ENCODE results near the gene TIMM9. TPM values are rescaled to one million over a fixed set of nuclear protein-coding genes. Genes with fewer than 3 reads are reported as not detected.
"Not testable (repeated sequence)": the region's sequence is repeated elsewhere in the genome, so short reads cannot be mapped to it uniquely, and the experiment has no call there.

Gene TIMM9
- total RNA-seq, 4 donors from 2014 or later, result 9.9 to 68.5 (median 16.0) TPM

DNA sequence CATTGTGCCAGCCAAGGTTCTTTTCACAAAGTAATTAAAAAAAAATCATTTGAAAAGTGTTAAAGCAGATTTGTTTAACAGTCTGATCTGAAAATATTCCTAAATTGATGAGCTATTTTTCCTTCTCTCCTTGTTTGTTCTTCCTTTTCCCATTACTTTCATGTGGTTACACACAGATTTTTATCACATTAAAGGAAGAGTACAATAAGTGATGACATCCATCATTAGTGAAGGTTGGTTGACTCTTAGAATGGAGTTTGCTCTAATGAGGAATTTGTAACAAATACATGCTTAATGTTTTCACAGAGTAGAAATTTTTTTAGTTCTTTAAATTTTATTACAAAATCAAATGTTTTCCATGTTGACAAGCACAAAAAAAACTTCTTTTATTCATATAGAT is 50.5 kb downstream of the TIMM9 start:
- no peak for DNase-seq
- Histone ChIP-seq H3K36me3 (peaks cover 0 to 60% (median 0%) of the 10 kb centered on the region in 3 donors), H3K27ac (no peak overlapping the region), H3K27me3 (no peaks in the 10 kb centered on the region), H3K4me1 (no peaks in the 10 kb centered on the region), H3K4me3 (no peak overlapping the region), H3K9me3 (no peaks in the 10 kb centered on the region)
- TF ChIP-seq, protein P1, sequence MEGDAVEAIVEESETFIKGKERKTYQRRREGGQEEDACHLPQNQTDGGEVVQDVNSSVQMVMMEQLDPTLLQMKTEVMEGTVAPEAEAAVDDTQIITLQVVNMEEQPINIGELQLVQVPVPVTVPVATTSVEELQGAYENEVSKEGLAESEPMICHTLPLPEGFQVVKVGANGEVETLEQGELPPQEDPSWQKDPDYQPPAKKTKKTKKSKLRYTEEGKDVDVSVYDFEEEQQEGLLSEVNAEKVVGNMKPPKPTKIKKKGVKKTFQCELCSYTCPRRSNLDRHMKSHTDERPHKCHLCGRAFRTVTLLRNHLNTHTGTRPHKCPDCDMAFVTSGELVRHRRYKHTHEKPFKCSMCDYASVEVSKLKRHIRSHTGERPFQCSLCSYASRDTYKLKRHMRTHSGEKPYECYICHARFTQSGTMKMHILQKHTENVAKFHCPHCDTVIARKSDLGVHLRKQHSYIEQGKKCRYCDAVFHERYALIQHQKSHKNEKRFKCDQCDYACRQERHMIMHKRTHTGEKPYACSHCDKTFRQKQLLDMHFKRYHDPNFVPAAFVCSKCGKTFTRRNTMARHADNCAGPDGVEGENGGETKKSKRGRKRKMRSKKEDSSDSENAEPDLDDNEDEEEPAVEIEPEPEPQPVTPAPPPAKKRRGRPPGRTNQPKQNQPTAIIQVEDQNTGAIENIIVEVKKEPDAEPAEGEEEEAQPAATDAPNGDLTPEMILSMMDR (IDR thresholded peaks at IDR 0.05), result no peak
- TF ChIP-seq POLR2A (IDR thresholded peaks at IDR 0.05), result no peak

DNA sequence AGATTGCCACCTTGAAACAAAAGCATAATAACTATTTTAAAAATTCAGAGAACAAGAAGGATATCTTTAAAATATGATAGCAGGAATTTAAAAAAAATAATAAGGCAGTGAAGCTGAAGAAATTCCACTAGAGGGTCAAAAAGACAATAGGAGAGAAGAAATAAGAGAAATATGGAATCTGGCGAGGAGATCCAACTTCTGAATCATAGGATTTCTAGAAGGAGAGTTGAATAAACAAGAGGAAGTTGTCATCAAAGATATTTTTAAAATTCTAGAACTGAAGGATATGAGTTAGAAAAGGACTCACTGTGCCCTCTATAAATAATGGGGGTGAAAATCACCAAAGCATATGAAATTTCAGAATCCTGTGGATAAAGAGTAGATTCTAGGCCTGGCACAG is 58.4 kb downstream of the TIMM9 start:
- H3K27ac ChIP-seq, result no peak overlapping the region
- H3K36me3 ChIP-seq, result peaks cover 0 to 95% (median 0%) of the 10 kb centered on the region in 3 donors
- DNase-seq, result no peak
- H3K9me3 ChIP-seq, result no peaks in the 10 kb centered on the region
- H3K27me3 ChIP-seq, result no peaks in the 10 kb centered on the region
- TF ChIP-seq POLR2A (IDR thresholded peaks at IDR 0.05), result no peak
- TF ChIP-seq, protein P1 (IDR thresholded peaks at IDR 0.05), result no peak
- no peak overlapping the region for H3K4me3 ChIP-seq
- no peaks in the 10 kb centered on the region for H3K4me1 ChIP-seq

DNA sequence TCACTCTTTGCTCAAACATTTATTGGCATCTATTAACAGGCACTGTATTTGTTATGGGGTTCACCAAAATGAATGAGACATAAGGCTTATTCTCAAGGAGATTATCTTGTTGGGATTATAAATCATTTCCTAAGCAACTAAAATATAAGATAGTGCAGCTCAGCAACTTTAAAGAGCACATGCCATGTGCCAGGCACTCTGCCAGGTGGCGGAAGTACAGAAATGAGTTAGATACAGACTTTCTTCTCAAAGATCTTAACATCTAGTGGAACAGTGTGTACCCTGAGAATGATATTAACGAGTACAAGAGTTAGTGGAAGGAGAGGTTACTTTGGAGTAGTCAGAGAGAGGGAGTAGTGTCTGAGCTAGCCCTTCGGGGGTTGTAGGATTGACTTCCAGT is 60.0 kb downstream of the TIMM9 start:
- Histone ChIP-seq H3K4me1 (no peaks in the 10 kb centered on the region), H3K36me3 (peaks cover 0 to 82% (median 0%) of the 10 kb centered on the region in 3 donors), H3K27ac (no peak overlapping the region), H3K27me3 (no peaks in the 10 kb centered on the region), H3K4me3 (no peak overlapping the region), H3K9me3 (no peaks in the 10 kb centered on the region)
- no peak for TF ChIP-seq POLR2A (IDR thresholded peaks at IDR 0.05)
- TF ChIP-seq, protein P1 (IDR thresholded peaks at IDR 0.05), result no peak
- no peak for DNase-seq

DNA sequence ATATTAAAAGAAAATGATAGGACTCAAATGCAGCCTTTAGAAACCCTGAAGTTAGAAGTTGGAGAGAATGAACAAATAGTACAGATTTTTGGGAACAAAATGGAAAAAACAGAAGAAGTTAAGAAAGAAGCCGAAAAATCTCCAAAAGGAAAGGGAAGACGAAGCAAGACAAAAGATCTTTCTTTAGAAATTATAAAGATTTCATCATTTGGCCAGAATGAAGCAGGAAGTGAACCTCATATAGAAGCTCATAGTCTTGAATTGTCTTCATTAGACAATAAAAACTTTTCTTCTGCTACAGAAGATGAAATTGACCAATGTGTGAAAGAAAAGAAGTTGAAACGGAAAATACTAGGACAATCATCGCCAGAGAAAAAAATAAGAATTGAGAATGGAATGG is 63.0 kb downstream of the TIMM9 start:
- H3K9me3 ChIP-seq, result no peaks in the 10 kb centered on the region
- TF ChIP-seq, protein P1 (IDR thresholded peaks at IDR 0.05), result no peak
- TF ChIP-seq POLR2A (IDR thresholded peaks at IDR 0.05), result no peak
- H3K36me3 ChIP-seq, result peaks cover 0 to 86% (median 0%) of the 10 kb centered on the region in 3 donors
- no peak for DNase-seq
- H3K27me3 ChIP-seq, result no peaks in the 10 kb centered on the region
- no peaks in the 10 kb centered on the region for H3K4me1 ChIP-seq
- no peak overlapping the region for H3K27ac ChIP-seq
- H3K4me3 ChIP-seq, result no peak overlapping the region

DNA sequence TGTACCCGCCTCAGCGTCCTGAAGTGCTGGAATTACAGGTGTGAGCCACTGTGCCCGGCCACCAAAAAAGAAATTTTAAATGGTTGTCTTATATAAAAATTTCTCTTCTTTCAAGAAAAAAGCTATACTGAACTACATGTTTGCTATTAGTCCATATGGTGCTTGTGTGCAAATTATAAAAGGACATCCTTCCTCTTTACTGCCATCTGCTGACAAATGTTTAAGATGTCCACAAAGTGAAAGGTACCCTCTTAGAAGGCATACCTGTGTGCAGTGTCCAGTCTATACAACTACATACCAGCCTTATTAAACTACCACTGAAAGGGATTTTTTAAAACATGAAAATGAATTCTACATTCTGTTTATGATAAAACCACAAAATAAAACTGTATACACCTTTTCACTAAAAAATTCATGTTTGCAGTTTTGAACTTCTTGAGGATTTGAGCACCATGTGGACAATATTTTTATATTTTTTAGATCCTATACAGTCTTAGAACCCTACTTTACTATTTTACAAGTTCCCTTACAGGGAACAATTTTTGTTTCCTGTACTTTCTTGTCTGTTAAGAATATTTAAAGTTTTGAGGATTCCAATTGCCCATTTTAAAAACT is 64.4 kb downstream of the TIMM9 start:
- H3K4me3 ChIP-seq, result no peak overlapping the region
- no peaks in the 10 kb centered on the region for H3K27me3 ChIP-seq
- DNase-seq, result no peak
- no peaks in the 10 kb centered on the region for H3K4me1 ChIP-seq
- TF ChIP-seq POLR2A (IDR thresholded peaks at IDR 0.05), result no peak
- TF ChIP-seq, protein P1 (IDR thresholded peaks at IDR 0.05), result peak in 3 of 6 experiments; percentile 31 to 38 (median 34)
- H3K9me3 ChIP-seq, result no peaks in the 10 kb centered on the region
- peaks cover 0 to 77% (median 0%) of the 10 kb centered on the region in 3 donors for H3K36me3 ChIP-seq
- no peak overlapping the region for H3K27ac ChIP-seq

DNA sequence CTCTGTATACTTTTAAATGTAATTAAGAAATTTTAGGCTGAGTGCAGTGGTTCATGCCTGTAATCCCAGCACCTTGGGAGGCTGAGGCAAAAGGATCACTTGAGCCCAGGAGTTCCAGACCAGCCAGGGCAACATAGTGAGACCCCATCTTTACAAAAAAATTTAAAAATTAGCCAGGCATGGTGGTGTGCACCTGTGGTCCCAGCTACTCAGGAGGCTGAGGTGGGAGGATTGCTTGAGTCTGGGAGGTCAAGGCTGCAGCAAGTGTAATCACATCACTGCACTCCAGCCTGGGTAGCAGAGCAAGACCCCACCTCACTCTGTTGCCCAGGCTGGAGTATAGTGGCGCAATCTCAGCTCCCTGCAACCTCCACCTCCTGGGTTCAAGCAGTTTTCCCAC is 65.1 kb downstream of the TIMM9 start:
- not testable (repeated sequence) for H3K27me3 ChIP-seq, DNase-seq, H3K27ac ChIP-seq, H3K4me1 ChIP-seq, H3K4me3 ChIP-seq, H3K9me3 ChIP-seq
- H3K36me3 ChIP-seq, result peaks cover 0 to 74% (median 0%) of the 10 kb centered on the region in 3 donors

Small RNA genes within 50 kb of the gene (small RNA-seq; reads per million reads assigned to genes)
- gene HSBP1P1 (0 reads per million in 2 donors), gene RF00019 (0 reads per million in 2 donors)

Other genes with a start within 250 kb of the TIMM9 start
- gene ACTR10, start 227.4 kb downstream of the TIMM9 start, total RNA-seq, result 10 to 100 TPM; 37.1 to 70.6 (median 44.9) TPM
- 100 to 1,000 TPM in 2 of 4 donors, 10 to 100 TPM in 2; 78.5 to 199 (median 112) TPM for gene PSMA3, start 182.7 kb downstream of the TIMM9 start, total RNA-seq
- 10 to 100 TPM; 22.9 to 66.0 (median 26.7) TPM for gene ARID4A, start 129.0 kb downstream of the TIMM9 start, total RNA-seq
- not detected for gene TOMM20L, start 31.6 kb downstream of the TIMM9 start, total RNA-seq
- 10 to 100 TPM; 11.7 to 22.3 (median 19.3) TPM for gene KIAA0586, start 188 bp upstream of the TIMM9 start, total RNA-seq
- gene DACT1, start 210.4 kb upstream of the TIMM9 start, total RNA-seq, result 10 to 100 TPM in 1 of 4 donors, 1 to 10 TPM in 3; 1.9 to 19.0 (median 3.6) TPM